ENCODE measurements around the gene MDK.

MDK gene

GRCh38 chr11:46421257-46421880 lies 39.9 kb downstream of the MDK start:
- Histone ChIP-seq H3K4me3 (ENCODE audit: low read length, poor library complexity, severe bottlenecking) (no peak overlapping the region), H3K27me3 (ENCODE audit: insufficient read depth, low read length, poor library complexity, severe bottlenecking) (no peaks in the 10 kb centered on the region), H3K9me3 (ENCODE audit: insufficient read depth, low read depth, low read length) (no peaks in the 10 kb centered on the region), H4K20me1 (ENCODE audit: insufficient read depth, low read length, poor library complexity, severe bottlenecking) (no peaks in the 10 kb centered on the region), H3K4me1 (ENCODE audit: insufficient read depth, low read length, poor library complexity, severe bottlenecking) (peaks cover 10% of the 10 kb centered on the region), H3F3A (ENCODE audit: low read depth) (no peaks in the 10 kb centered on the region), H3K79me2 (ENCODE audit: insufficient read depth, low read length) (no peaks in the 10 kb centered on the region), H3K9ac (ENCODE audit: low read depth, low read length, poor library complexity, severe bottlenecking) (no peak overlapping the region), H3K9me2 (replicated peaks; ENCODE audit: low read depth, low read length) (no peaks in the 10 kb centered on the region), H2AFZ (ENCODE audit: low read length) (no peak overlapping the region), H3K36me3 (ENCODE audit: insufficient read depth, low read length) (peaks cover 47% of the 10 kb centered on the region; the same call in 1 of the 2 replicates), H3K4me2 (ENCODE audit: low read depth, low read length, poor library complexity, severe bottlenecking) (no peak overlapping the region)
- TF ChIP-seq CTCF (conservative IDR thresholded peaks at IDR 0.05; ENCODE audit: low read length), result no peak
- no peak for TF ChIP-seq EZH2phosphoT487 (IDR thresholded peaks at IDR 0.05; ENCODE audit: borderline replicate concordance)

- no peaks in the 10 kb centered on the region for H3K9me2 ChIP-seq (replicated peaks; ENCODE audit: low read depth, low read length)
- H3K4me1 ChIP-seq (ENCODE audit: insufficient read depth, low read length, poor library complexity, severe bottlenecking), result peaks cover 10% of the 10 kb centered on the region
- H2AFZ ChIP-seq (ENCODE audit: low read length), result no peak overlapping the region
- H3K79me2 ChIP-seq (ENCODE audit: insufficient read depth, low read length), result no peaks in the 10 kb centered on the region
- no peaks in the 10 kb centered on the region for H4K20me1 ChIP-seq (ENCODE audit: insufficient read depth, low read length, poor library complexity, severe bottlenecking)
- no peak overlapping the region for H3K4me3 ChIP-seq (ENCODE audit: low read length, poor library complexity, severe bottlenecking)
- TF ChIP-seq EZH2phosphoT487 (IDR thresholded peaks at IDR 0.05; ENCODE audit: borderline replicate concordance), result no peak
- TF ChIP-seq CTCF (conservative IDR thresholded peaks at IDR 0.05; ENCODE audit: low read length), result no peak
- no peak overlapping the region for H3K4me2 ChIP-seq (ENCODE audit: low read depth, low read length, poor library complexity, severe bottlenecking)
- H3K9me3 ChIP-seq (ENCODE audit: insufficient read depth, low read depth, low read length), result no peaks in the 10 kb centered on the region
- no peak overlapping the region for H3K9ac ChIP-seq (ENCODE audit: low read depth, low read length, poor library complexity, severe bottlenecking)
- H3K36me3 ChIP-seq (ENCODE audit: insufficient read depth, low read length), result peaks cover 45% of the 10 kb centered on the region; the same call in 1 of the 2 replicates
- no peaks in the 10 kb centered on the region for H3K27me3 ChIP-seq (ENCODE audit: insufficient read depth, low read length, poor library complexity, severe bottlenecking)
- H3F3A ChIP-seq (ENCODE audit: low read depth), result no peaks in the 10 kb centered on the region
These were observed 41.1 kb downstream of the MDK start for GRCh38 chr11:46422588-46422987.

GRCh38 chr11:46426233-46426991 lies 44.9 kb downstream of the MDK start:
- Histone ChIP-seq H3K9me3 (ENCODE audit: insufficient read depth, low read depth, low read length) (no peaks in the 10 kb centered on the region), H3K9ac (ENCODE audit: low read depth, low read length, poor library complexity, severe bottlenecking) (no peak overlapping the region), H2AFZ (ENCODE audit: low read length) (no peak overlapping the region), H3K36me3 (ENCODE audit: insufficient read depth, low read length) (peaks cover 56% of the 10 kb centered on the region; the same call in 1 of the 2 replicates), H3K79me2 (ENCODE audit: insufficient read depth, low read length) (no peaks in the 10 kb centered on the region), H3K4me1 (ENCODE audit: insufficient read depth, low read length, poor library complexity, severe bottlenecking) (no peaks in the 10 kb centered on the region), H3F3A (ENCODE audit: low read depth) (no peaks in the 10 kb centered on the region), H3K27me3 (ENCODE audit: insufficient read depth, low read length, poor library complexity, severe bottlenecking) (no peaks in the 10 kb centered on the region), H3K9me2 (replicated peaks; ENCODE audit: low read depth, low read length) (no peaks in the 10 kb centered on the region), H3K4me2 (ENCODE audit: low read depth, low read length, poor library complexity, severe bottlenecking) (no peak overlapping the region), H4K20me1 (ENCODE audit: insufficient read depth, low read length, poor library complexity, severe bottlenecking) (no peaks in the 10 kb centered on the region), H3K4me3 (ENCODE audit: low read length, poor library complexity, severe bottlenecking) (no peak overlapping the region)
- TF ChIP-seq EZH2phosphoT487 (IDR thresholded peaks at IDR 0.05; ENCODE audit: borderline replicate concordance) (no peak), CTCF (conservative IDR thresholded peaks at IDR 0.05; ENCODE audit: low read length) (no peak)
